HT1080 (cell line): Measurements from ENCODE around the gene INHBB. TPM values are rescaled to one million over a fixed set of nuclear protein-coding genes. Genes with fewer than 3 reads are reported as not detected.

Experiments
- DNase-seq: peaks from one replicate; pipeline ENCODE4 v3.0.0-alpha.2; 2015; ENCODE audit warnings: low read depth
- total RNA-seq: library from RNA; depleted of rRNA; stranded (reverse); fragments of >200 nt; shearing (Covaris generic); gene quantifications from 2 replicates; pipeline ENCODE4 v1.2.3, GENCODE V29; 2014; rRNA removed

Gene INHBB
- total RNA-seq, 1 experiment from 2014 or later, result 1.8 TPM

GRCh38 chr2:120394764-120395163 is 48.8 kb downstream of the INHBB start:
- DNase-seq, result no peak

- no peak for DNase-seq
Observed at GRCh38 chr2:120395221-120396012, 49.5 kb downstream of the INHBB start.

GRCh38 chr2:120396013-120396860 is 50.3 kb downstream of the INHBB start:
- DNase-seq, result no peak

- DNase-seq, result no peak
Observed at GRCh38 chr2:120396861-120397811, 51.2 kb downstream of the INHBB start.

GRCh38 chr2:120398051-120398995 is 52.4 kb downstream of the INHBB start:
- no peak for DNase-seq

- DNase-seq, result no peak
Observed at GRCh38 chr2:120398996-120399888, 53.3 kb downstream of the INHBB start.

GRCh38 chr2:120399889-120400240 is 53.9 kb downstream of the INHBB start:
- no peak for DNase-seq

GRCh38 chr2:120400551-120400950 is 54.6 kb downstream of the INHBB start:
- no peak for DNase-seq

Other genes with a start within 250 kb of the INHBB start
- gene TMEM185B, start 122.7 kb upstream of the INHBB start, total RNA-seq, result 47.9 and 55.0 TPM in 2 replicates
- gene RALB, start 93.3 kb upstream of the INHBB start, total RNA-seq, result 48.3 and 57.6 TPM in 2 replicates